Measurements from ENCODE around the gene HS2ST1. TPM values are rescaled to one million over a fixed set of nuclear protein-coding genes. Genes with fewer than 3 reads are reported as not detected.

Gene HS2ST1
- total RNA-seq, 1 experiment from 2014 or later = 30.1 TPM

- Histone ChIP-seq H3K9ac (ENCODE audit: low read length) (no peak overlapping the region), H3K9me2 (ENCODE audit: insufficient read depth) (no peaks in the 10 kb centered on the region), H4K20me1 (ENCODE audit: insufficient read depth) (no peaks in the 10 kb centered on the region), H3K27me3 (ENCODE audit: insufficient read depth, low read length) (no peaks in the 10 kb centered on the region), H3K4me1 (ENCODE audit: control insufficient read depth in 1 of 2, insufficient read depth in 2 of 2, low read length in 2 of 2) (no peaks in the 10 kb centered on the region), H3K79me2 (ENCODE audit: insufficient read depth, low read length) (no peaks in the 10 kb centered on the region), H3K27ac (ENCODE audit: low read depth, low read length) (no peak overlapping the region), H3K4me2 (ENCODE audit: low read length) (no peak overlapping the region), H2AFZ (ENCODE audit: low read depth, low read length, poor library complexity, severe bottlenecking) (no peak overlapping the region), H3K36me3 (ENCODE audit: control insufficient read depth in 1 of 2, insufficient read depth in 2 of 2, low read length in 2 of 2) (no peaks in the 10 kb centered on the region), H3K4me3 (replicated peaks in 1 of 2; ENCODE audit: low read depth in 1 of 2, low read length in 2 of 2) (no peak overlapping the region), H3K9me3 (ENCODE audit: control insufficient read depth in 1 of 2, insufficient read depth in 1 of 2, low read depth in 1 of 2, low read length in 2 of 2) (no peaks in the 10 kb centered on the region)
- TF ChIP-seq SRF (IDR thresholded peaks at IDR 0.05; ENCODE audit: low read depth) (no peak), SP1 (IDR thresholded peaks at IDR 0.05; ENCODE audit: low read depth) (no peak), POLR2A (IDR thresholded peaks at IDR 0.05; ENCODE audit: borderline replicate concordance, extremely low read depth, insufficient read depth, insufficient read length) (no peak), MAX (IDR thresholded peaks at IDR 0.05) (no peak), FOSL1 (IDR thresholded peaks at IDR 0.05; ENCODE audit: low read depth) (no peak), EZH2 (IDR thresholded peaks at IDR 0.05) (no peak), YY1 (IDR thresholded peaks at IDR 0.05; ENCODE audit: extremely low read depth, insufficient replicate concordance, low read depth, low read length) (no peak), EGR1 (IDR thresholded peaks at IDR 0.05; ENCODE audit: low read depth) (no peak), TCF7L2 (IDR thresholded peaks at IDR 0.05; ENCODE audit: borderline replicate concordance, extremely low read depth, insufficient read depth, insufficient read length) (no peak), ZNF274 (IDR thresholded peaks at IDR 0.05; ENCODE audit: low read depth, low read length) (no peak), ZFX (IDR thresholded peaks at IDR 0.05) (no peak)
- TF ChIP-seq, protein P1, sequence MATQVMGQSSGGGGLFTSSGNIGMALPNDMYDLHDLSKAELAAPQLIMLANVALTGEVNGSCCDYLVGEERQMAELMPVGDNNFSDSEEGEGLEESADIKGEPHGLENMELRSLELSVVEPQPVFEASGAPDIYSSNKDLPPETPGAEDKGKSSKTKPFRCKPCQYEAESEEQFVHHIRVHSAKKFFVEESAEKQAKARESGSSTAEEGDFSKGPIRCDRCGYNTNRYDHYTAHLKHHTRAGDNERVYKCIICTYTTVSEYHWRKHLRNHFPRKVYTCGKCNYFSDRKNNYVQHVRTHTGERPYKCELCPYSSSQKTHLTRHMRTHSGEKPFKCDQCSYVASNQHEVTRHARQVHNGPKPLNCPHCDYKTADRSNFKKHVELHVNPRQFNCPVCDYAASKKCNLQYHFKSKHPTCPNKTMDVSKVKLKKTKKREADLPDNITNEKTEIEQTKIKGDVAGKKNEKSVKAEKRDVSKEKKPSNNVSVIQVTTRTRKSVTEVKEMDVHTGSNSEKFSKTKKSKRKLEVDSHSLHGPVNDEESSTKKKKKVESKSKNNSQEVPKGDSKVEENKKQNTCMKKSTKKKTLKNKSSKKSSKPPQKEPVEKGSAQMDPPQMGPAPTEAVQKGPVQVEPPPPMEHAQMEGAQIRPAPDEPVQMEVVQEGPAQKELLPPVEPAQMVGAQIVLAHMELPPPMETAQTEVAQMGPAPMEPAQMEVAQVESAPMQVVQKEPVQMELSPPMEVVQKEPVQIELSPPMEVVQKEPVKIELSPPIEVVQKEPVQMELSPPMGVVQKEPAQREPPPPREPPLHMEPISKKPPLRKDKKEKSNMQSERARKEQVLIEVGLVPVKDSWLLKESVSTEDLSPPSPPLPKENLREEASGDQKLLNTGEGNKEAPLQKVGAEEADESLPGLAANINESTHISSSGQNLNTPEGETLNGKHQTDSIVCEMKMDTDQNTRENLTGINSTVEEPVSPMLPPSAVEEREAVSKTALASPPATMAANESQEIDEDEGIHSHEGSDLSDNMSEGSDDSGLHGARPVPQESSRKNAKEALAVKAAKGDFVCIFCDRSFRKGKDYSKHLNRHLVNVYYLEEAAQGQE (IDR thresholded peaks at IDR 0.05; ENCODE audit: low read depth) = no peak
- TF ChIP-seq, protein P2, sequence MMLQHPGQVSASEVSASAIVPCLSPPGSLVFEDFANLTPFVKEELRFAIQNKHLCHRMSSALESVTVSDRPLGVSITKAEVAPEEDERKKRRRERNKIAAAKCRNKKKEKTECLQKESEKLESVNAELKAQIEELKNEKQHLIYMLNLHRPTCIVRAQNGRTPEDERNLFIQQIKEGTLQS (IDR thresholded peaks at IDR 0.05) = no peak
- BruUV-seq (replicated peaks) = no TSS peak
- intact Hi-C loops (cut with micrococcal nuclease) = no loop called here
- DNase-seq (ENCODE audit: low read depth, low spot score) (no peak), ATAC-seq (no peak)
- CTCF ChIA-PET = interaction anchor here (1.1 kb wide), 1 partner anchor 8 kb away, joined by 3 read pairs; no protein-coding TSS in a partner anchor
- POLR2A ChIA-PET = no interaction called here
- RAD21 ChIA-PET (ENCODE audit: low non-redundant PET in 1 of 2, low total read pairs in 2 of 2, uncharacterized antibody in 2 of 2, unreplicated experiment in 2 of 2) = no interaction called here
These were observed 193.8 kb downstream of the HS2ST1 start for GRCh38 chr1:87108228-87108627.

Data from HCT116 (cell line).